NT2/D1 (cell line): Measurements from ENCODE around the gene LAP3.
A peak's percentile ranks its signal among the peaks of the same experiment; 100 is the strongest.
"Not testable (repeated sequence)": the region's sequence is repeated elsewhere in the genome, so short reads cannot be mapped to it uniquely, and the experiment has no call there.

Experiments used
- DNase-seq: peaks from one replicate; pipeline ENCODE4 v3.0.0-alpha.2; 2011; ENCODE audit warnings: low read depth, low spot score
- H3K27me3 ChIP-seq: 2 replicates; pipeline ENCODE4 v1.6.0; 2011; ENCODE audit warnings: mild to moderate bottlenecking; ENCODE audit not compliant: insufficient read length, insufficient read depth
- H3K36me3 ChIP-seq: 2 replicates; pipeline ENCODE4 v1.6.1; 2011; ENCODE audit warnings: mild to moderate bottlenecking, low read length, mixed read lengths; ENCODE audit not compliant: insufficient read depth, insufficient read length
- H3K4me1 ChIP-seq: 2 replicates; pipeline ENCODE4 v1.5.1; 2011; ENCODE audit not compliant: insufficient read depth, insufficient read length
- H3K4me3 ChIP-seq: 2 replicates; pipeline ENCODE4 v1.5.1; 2011; ENCODE audit warnings: low read depth; ENCODE audit not compliant: insufficient read length
- H3K9ac ChIP-seq: 2 replicates; pipeline ENCODE4 v1.6.0; 2011; ENCODE audit warnings: low read depth; ENCODE audit not compliant: insufficient read length
- H3K9me3 ChIP-seq: 2 replicates; pipeline ENCODE4 v1.5.1; 2011; ENCODE audit warnings: mild to moderate bottlenecking, low read length; ENCODE audit not compliant: insufficient read depth
- SUZ12 ChIP-seq: IDR thresholded peaks from 2 replicates; pipeline ENCODE4 v1.6.1; 2011; ENCODE audit not compliant: insufficient read length, insufficient read depth; ENCODE audit errors: extremely low read depth
- YY1 ChIP-seq: IDR thresholded peaks from 2 replicates; pipeline ENCODE4 v1.6.1; 2011; ENCODE audit not compliant: insufficient read length, insufficient read depth
- ZNF274 ChIP-seq: IDR thresholded peaks from 2 replicates; pipeline ENCODE4 v1.6.1; 2011; ENCODE audit warnings: mild to moderate bottlenecking, low read depth, low read length

The LAP3 gene

DNA sequence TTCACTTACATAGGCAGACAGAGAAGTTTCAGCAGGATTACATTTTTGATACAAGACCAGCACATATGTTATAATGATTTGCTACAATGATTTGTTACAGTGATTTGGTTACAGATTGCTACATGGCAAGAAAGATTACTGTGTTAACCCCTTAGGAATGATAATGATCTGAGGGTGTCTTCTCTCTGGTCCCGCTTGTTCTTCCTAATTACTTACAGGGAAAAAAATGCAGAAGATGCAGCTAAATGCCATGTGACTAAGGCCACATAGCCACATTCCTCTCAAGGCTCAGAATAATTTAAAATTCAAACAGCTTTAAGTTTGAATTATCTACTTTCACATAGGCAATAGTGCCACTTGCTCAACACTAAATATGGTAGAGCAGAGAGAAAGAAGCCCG is 9.7 kb upstream of the LAP3 start:
- H3K9me3 ChIP-seq: no peaks in the 10 kb centered on the region
- no peaks in the 10 kb centered on the region for H3K36me3 ChIP-seq
- H3K4me1 ChIP-seq: no peaks in the 10 kb centered on the region
- no peak for TF ChIP-seq ZNF274
- no peak for TF ChIP-seq SUZ12
- TF ChIP-seq YY1: no peak
- H3K27me3 ChIP-seq: no peaks in the 10 kb centered on the region
- H3K4me3 ChIP-seq: no peak overlapping the region
- H3K9ac ChIP-seq: no peak overlapping the region
- no peak for DNase-seq

DNA sequence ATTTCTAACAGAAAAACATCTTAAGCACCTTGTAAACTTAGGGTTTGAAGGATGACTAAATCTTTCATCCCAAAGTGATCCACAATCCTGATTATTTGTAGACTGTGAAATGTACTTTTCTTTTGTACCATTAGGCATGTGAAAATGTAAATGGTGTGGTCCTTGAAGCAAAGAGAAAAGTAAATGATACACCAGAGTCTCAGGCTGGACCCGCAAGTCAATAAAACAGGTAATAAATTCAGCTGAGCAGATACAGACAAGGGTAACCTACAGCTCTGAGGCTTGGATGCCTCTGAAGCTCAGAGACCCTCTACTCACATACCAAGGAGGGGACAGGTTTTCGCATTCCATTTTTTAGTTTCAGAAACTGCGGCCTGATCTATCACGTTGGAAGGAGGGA is 2.8 kb upstream of the LAP3 start:
- Histone ChIP-seq H3K4me3 (no peak overlapping the region), H3K9me3 (no peaks in the 10 kb centered on the region), H3K4me1 (peaks cover 5% of the 10 kb centered on the region), H3K36me3 (peaks cover 8% of the 10 kb centered on the region), H3K9ac (no peak overlapping the region), H3K27me3 (no peaks in the 10 kb centered on the region)
- no peak for TF ChIP-seq YY1
- TF ChIP-seq ZNF274: no peak
- no peak for TF ChIP-seq SUZ12
- no peak for DNase-seq

DNA sequence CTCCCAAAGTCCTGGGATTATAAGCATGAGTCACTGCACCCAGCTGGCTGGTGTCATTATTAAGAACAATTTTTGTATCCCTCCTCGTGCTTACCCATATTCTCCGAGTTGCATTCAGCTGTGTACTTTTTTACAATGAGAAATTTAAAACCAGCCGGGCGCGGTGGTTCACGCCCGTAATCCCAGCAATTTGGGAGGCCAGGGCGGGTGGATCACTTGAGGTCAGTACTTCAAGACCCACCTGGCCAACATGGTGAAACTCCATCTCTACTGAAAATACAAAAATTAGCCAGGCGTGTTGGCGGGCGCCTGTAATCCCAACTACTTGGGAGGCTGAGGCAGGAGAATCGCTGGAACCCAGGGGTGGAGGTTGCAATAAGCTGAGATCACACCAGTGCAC is 1.8 kb upstream of the LAP3 start:
- not testable (repeated sequence) for H3K27me3 ChIP-seq, H3K9me3 ChIP-seq, H3K9ac ChIP-seq, H3K4me1 ChIP-seq, H3K4me3 ChIP-seq, DNase-seq
- H3K36me3 ChIP-seq: peaks cover 18% of the 10 kb centered on the region

DNA sequence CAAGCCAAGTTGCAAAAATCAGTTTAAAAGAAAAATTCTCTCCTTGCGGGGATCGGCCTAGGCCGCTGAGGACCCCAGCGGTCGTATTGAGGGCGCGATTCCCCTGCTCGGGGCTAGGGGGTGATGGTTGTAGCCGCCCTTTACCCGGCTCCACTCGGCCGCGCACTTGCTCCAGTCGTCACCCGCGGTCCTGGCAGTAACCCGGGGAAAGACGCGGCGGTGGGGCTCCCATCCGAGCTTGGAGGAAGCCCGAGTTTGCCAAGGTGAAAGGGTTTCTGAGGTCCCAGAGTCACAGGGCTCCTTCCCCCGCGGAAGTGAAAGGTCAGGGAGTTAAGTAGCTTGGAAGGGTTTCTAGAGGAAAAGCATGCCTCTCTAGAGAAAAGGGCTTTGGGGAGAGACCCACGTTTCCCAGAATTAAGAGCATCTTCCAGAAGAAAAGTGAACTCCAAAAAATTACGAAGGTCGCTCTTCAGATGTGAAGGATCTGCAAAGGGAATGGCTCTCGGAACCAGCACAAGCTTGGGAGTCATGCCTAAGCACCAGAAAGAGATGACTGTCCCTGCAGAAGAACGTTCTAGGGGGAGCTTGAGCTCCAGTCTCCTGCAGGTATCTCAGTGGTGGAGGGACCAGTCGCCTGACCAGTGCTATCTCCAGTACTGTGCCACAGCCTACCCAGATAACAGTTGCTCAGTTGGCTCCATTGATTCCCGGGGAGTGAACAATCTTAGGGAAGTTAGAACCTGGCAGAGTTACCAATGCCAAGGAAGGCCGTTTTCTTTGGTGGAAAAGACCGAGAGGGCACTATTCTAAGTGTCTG is 875 bp downstream of the LAP3 start:
- Histone ChIP-seq H3K9me3 (no peaks in the 10 kb centered on the region), H3K27me3 (no peaks in the 10 kb centered on the region), H3K36me3 (peaks cover 44% of the 10 kb centered on the region), H3K4me3 (peak overlapping the region; percentile 63), H3K4me1 (peaks cover 5% of the 10 kb centered on the region), H3K9ac (peak overlapping the region; percentile 93)
- no peak for DNase-seq
- TF ChIP-seq SUZ12 (no peak), YY1 (no peak), ZNF274 (no peak)

DNA sequence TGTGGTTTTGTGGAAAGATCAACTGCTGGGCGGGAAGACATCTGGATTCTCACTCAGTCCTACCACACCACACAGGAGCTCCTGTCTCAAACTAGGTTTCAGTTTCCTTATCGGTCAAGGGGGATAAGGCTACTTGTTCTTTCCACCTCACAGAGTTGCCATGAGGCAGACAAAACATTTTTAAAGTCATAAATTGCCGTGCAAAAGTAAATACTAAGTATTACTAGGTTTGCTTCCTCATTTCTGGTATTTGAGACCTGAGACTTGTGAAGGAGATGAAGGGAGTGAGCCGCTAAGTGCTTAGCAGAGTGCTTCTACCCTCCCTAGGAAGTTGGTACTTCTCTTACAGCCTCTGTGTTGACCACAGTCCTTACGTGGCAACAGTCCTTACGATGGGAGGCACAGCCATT is 1.5 kb downstream of the LAP3 start:
- H3K9ac ChIP-seq: peak overlapping the region; percentile 93
- peaks cover 50% of the 10 kb centered on the region for H3K36me3 ChIP-seq
- H3K4me3 ChIP-seq: peak overlapping the region; percentile 63
- DNase-seq: no peak
- peaks cover 7% of the 10 kb centered on the region for H3K4me1 ChIP-seq
- H3K27me3 ChIP-seq: no peaks in the 10 kb centered on the region
- H3K9me3 ChIP-seq: no peaks in the 10 kb centered on the region
- TF ChIP-seq ZNF274 (no peak), SUZ12 (no peak), YY1 (no peak)

DNA sequence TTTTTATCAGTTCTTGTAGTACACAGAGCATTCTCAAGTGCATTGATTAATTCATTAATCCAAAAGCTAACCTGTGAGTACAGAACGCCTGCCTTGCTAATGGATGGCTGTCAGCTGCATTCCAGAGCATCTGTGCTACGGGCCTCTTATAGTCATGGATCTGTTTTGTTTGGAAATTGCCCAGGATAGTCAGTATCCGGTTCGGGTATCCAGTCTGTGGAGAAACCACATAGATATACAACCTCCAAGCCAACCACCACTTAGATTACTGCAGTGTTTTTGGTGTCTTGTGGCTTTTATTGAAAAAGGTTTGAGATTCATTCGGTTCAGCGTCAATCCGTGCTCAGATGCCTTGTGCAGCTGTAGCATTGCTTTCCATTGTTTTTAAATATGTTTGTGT is 4.0 kb downstream of the LAP3 start:
- Histone ChIP-seq H3K4me3 (no peak overlapping the region), H3K27me3 (no peaks in the 10 kb centered on the region), H3K9me3 (no peaks in the 10 kb centered on the region), H3K36me3 (peaks cover 75% of the 10 kb centered on the region), H3K4me1 (peaks cover 14% of the 10 kb centered on the region), H3K9ac (no peak overlapping the region)
- TF ChIP-seq SUZ12: no peak
- no peak for TF ChIP-seq YY1
- TF ChIP-seq ZNF274: no peak
- DNase-seq: no peak

DNA sequence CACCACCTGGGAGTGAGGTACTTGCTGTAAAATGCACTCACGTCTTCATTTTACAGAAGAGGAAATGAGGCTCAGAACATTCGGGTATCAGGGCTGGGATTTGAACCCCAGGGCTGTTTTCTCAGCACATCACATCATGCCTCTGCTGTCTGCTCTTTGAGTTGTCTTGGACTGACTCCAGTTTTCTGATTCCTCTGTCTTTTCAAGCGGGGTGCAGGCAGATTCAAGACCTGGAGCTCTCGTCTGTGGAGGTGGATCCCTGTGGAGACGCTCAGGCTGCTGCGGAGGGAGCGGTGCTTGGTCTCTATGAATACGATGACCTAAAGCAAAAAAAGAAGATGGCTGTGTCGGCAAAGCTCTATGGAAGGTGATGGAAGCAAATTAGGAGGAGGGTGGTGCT is 6.3 kb downstream of the LAP3 start:
- Histone ChIP-seq H3K27me3 (no peaks in the 10 kb centered on the region), H3K4me1 (peaks cover 14% of the 10 kb centered on the region), H3K4me3 (no peak overlapping the region), H3K36me3 (peaks cover 96% of the 10 kb centered on the region), H3K9ac (no peak overlapping the region), H3K9me3 (no peaks in the 10 kb centered on the region)
- no peak for DNase-seq
- TF ChIP-seq ZNF274 (no peak), YY1 (no peak), SUZ12 (no peak)

DNA sequence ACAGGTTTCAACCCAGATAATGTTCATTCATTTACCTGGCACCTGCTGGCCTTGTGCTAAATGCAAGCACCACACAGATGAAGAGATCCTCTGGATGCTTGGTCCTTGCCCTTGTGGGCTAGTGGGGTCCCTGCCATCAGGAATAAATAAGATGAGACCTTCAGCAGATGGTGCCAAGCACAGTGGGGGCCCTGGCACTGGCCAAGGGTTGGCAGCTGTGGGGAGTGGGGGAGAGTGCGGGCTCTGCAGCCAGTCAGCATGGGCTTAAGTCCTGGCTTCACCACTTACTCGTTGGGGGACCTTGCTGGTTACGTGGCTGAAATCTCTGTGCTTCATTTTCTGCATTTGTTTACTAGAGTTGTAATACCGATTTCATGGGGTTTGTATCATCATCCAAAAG is 6.9 kb downstream of the LAP3 start:
- Histone ChIP-seq H3K9me3 (no peaks in the 10 kb centered on the region), H3K36me3 (peaks cover 96% of the 10 kb centered on the region), H3K9ac (peak overlapping the region; percentile 22), H3K27me3 (no peaks in the 10 kb centered on the region), H3K4me3 (no peak overlapping the region), H3K4me1 (peaks cover 9% of the 10 kb centered on the region)
- no peak for TF ChIP-seq SUZ12
- TF ChIP-seq ZNF274: no peak
- TF ChIP-seq YY1: no peak
- DNase-seq: no peak
